Measurements from ENCODE around the gene DST. TPM values are rescaled to one million over a fixed set of nuclear protein-coding genes. Genes with fewer than 3 reads are reported as not detected.
"Not testable (repeated sequence)": the region's sequence is repeated elsewhere in the genome, so short reads cannot be mapped to it uniquely, and the experiment has no call there.

The DST gene
- total RNA-seq, 1 experiment from 2014 or later = 76.0 TPM

- Mint-ChIP-seq H3K9me3 (ENCODE audit: unreplicated experiment) (no peaks in the 10 kb centered on the region), H3K4me1 (ENCODE audit: low read depth, unreplicated experiment) (no peaks in the 10 kb centered on the region), H3K4me3 (ENCODE audit: unreplicated experiment) (no peak overlapping the region), H3K27ac (ENCODE audit: unreplicated experiment) (no peak overlapping the region), H3K36me3 (ENCODE audit: insufficient read depth, unreplicated experiment) (peaks cover 18% of the 10 kb centered on the region), H3K27me3 (ENCODE audit: insufficient read depth, unreplicated experiment) (no peaks in the 10 kb centered on the region)
- Histone ChIP-seq H3K4me3 (ENCODE audit: low read depth, low read length) (no peak overlapping the region), H3K27me3 (replicated peaks; ENCODE audit: control insufficient read depth, insufficient read depth, low read length) (no peaks in the 10 kb centered on the region), H3K36me3 (ENCODE audit: control insufficient read depth, insufficient read depth, low read length) (no peaks in the 10 kb centered on the region; the same call in 1 of the 2 replicates), H3K9me3 (no peaks in the 10 kb centered on the region), H3K4me1 (no peaks in the 10 kb centered on the region)
- intact Hi-C loops (cut with micrococcal nuclease; ENCODE audit: unreplicated experiment) = no loop called here
- ChIA-PET POLR2A (no interaction called here), CTCF (no interaction called here)
- no peak for DNase-seq
- BruUV-seq (replicated peaks) = no TSS peak
- no peak for TF ChIP-seq CTCF (IDR thresholded peaks at IDR 0.05; ENCODE audit: insufficient read depth in 1 of 2, low read depth in 1 of 2, low read length in 1 of 2, severe bottlenecking in 1 of 2, unreplicated experiment in 1 of 2)
Measured at GRCh38 chr6:56497240-56497639, 145.4 kb downstream of the DST start.

GRCh38 chr6:56496650-56497049, 146.0 kb downstream of the DST start:
- H3K36me3 ChIP-seq (ENCODE audit: control insufficient read depth, insufficient read depth, low read length); H3K4me3 ChIP-seq (ENCODE audit: low read depth, low read length); H3K27ac Mint-ChIP-seq (ENCODE audit: unreplicated experiment); H3K4me1 ChIP-seq; H3K27me3 ChIP-seq (replicated peaks; ENCODE audit: control insufficient read depth, insufficient read depth, low read length); H3K9me3 Mint-ChIP-seq (ENCODE audit: unreplicated experiment); BruUV-seq (replicated peaks); H3K4me3 Mint-ChIP-seq (ENCODE audit: unreplicated experiment); H3K27me3 Mint-ChIP-seq (ENCODE audit: insufficient read depth, unreplicated experiment); POLR2A ChIA-PET; DNase-seq; H3K9me3 ChIP-seq; CTCF ChIA-PET; intact Hi-C loops (cut with micrococcal nuclease; ENCODE audit: unreplicated experiment); H3K4me1 Mint-ChIP-seq (ENCODE audit: low read depth, unreplicated experiment): not testable (repeated sequence)
- peaks cover 19% of the 10 kb centered on the region for H3K36me3 Mint-ChIP-seq (ENCODE audit: insufficient read depth, unreplicated experiment)

GRCh38 chr6:56495654-56496053, 147.0 kb downstream of the DST start:
- H3K4me3 Mint-ChIP-seq (ENCODE audit: unreplicated experiment) = no peak overlapping the region
- Histone ChIP-seq H3K36me3 (ENCODE audit: control insufficient read depth, insufficient read depth, low read length) (no peaks in the 10 kb centered on the region; the same call in 1 of the 2 replicates), H3K9me3 (no peaks in the 10 kb centered on the region), H3K4me3 (ENCODE audit: low read depth, low read length) (no peak overlapping the region), H3K4me1 (no peaks in the 10 kb centered on the region), H3K27me3 (replicated peaks; ENCODE audit: control insufficient read depth, insufficient read depth, low read length) (no peaks in the 10 kb centered on the region)
- no peak for TF ChIP-seq CTCF (IDR thresholded peaks at IDR 0.05; ENCODE audit: insufficient read depth in 1 of 2, low read depth in 1 of 2, low read length in 1 of 2, severe bottlenecking in 1 of 2, unreplicated experiment in 1 of 2)
- no peak for DNase-seq
- H3K9me3 Mint-ChIP-seq (ENCODE audit: unreplicated experiment) = no peaks in the 10 kb centered on the region
- H3K36me3 Mint-ChIP-seq (ENCODE audit: insufficient read depth, unreplicated experiment) = peaks cover 20% of the 10 kb centered on the region
- H3K27me3 Mint-ChIP-seq (ENCODE audit: insufficient read depth, unreplicated experiment) = no peaks in the 10 kb centered on the region
- H3K4me1 Mint-ChIP-seq (ENCODE audit: low read depth, unreplicated experiment) = no peaks in the 10 kb centered on the region
- ChIA-PET POLR2A (interaction anchor here (1.2 kb wide), 1 partner anchor 47 kb away, joined by 3 read pairs; no protein-coding TSS in a partner anchor), CTCF (no interaction called here)
- no peak overlapping the region for H3K27ac Mint-ChIP-seq (ENCODE audit: unreplicated experiment)
- BruUV-seq (replicated peaks) = no TSS peak
- intact Hi-C loops (cut with micrococcal nuclease; ENCODE audit: unreplicated experiment) = no loop called here

Measured in Caco-2 (cell line).